ENCODE data around the gene VPREB3.

Gene VPREB3

DNA sequence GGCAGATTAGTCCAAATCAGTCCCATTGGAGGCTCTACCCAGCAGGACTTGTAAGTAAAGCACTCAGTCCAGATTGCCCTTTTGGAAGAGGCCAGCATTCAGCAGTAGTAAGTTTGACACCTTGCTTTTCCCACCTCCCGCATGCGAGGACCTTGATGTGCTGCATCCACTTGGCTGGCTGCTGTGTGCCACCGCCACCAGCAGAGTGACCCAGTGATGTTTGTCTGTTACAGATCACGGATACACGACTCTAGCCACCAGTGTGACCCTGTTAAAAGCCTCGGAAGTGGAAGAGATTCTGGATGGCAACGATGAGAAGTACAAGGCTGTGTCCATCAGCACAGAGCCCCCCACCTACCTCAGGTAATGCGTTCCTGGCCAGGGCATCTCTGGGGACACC is 39.1 kb upstream of the VPREB3 start:
- DNase-seq (ENCODE audit: low read depth) = no peak
- TF ChIP-seq, protein P1, sequence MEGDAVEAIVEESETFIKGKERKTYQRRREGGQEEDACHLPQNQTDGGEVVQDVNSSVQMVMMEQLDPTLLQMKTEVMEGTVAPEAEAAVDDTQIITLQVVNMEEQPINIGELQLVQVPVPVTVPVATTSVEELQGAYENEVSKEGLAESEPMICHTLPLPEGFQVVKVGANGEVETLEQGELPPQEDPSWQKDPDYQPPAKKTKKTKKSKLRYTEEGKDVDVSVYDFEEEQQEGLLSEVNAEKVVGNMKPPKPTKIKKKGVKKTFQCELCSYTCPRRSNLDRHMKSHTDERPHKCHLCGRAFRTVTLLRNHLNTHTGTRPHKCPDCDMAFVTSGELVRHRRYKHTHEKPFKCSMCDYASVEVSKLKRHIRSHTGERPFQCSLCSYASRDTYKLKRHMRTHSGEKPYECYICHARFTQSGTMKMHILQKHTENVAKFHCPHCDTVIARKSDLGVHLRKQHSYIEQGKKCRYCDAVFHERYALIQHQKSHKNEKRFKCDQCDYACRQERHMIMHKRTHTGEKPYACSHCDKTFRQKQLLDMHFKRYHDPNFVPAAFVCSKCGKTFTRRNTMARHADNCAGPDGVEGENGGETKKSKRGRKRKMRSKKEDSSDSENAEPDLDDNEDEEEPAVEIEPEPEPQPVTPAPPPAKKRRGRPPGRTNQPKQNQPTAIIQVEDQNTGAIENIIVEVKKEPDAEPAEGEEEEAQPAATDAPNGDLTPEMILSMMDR (conservative IDR thresholded peaks at IDR 0.05; ENCODE audit: low read length) = no peak
- no peak overlapping the region for H3K4me3 ChIP-seq (ENCODE audit: low read length)

DNA sequence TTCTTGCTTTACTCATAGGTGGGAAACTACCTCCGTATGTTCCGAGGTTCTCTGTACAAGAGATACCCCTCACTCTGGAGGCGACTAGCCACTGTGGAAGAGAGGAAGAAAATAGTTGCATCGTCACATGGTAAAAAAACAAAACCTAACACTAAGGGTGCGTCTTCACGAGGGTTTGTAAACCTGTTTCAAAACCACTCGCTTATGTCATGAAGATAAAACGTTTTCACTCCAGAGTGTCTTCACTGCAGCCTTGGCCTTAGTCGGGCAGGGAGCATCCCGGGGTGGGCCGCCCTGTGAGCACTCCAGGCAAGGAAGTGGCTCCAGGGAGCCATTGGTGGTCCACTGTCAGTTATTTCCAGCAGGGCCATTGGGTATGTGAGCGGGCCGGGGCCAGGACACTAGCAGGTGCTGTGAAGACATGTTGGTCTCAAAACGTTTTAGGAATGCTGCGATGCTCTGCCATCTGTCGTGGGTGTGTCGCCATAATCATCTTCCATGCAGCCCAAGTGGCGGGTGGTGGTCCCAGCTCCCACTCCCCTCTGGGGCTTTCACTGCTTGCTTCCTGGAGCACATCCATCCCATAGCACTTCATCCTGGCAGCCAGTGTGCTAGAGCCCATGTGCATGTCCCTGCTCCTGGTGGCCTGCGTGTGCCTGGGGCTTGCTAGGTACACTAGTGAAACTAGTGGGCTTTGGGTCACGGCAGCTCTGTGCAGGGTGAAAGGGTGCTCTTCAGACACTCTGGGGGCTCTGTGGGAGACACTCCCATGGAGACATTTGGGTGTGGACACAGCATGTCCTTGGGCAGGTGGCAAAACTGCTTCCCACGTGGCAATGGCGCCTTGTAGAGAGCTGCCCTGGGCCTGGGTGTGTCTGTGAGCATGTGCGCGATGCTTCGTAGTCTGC is 37.8 kb upstream of the VPREB3 start:
- no peak overlapping the region for H3K4me3 ChIP-seq (ENCODE audit: low read length)
- DNase-seq (ENCODE audit: low read depth) = no peak
- TF ChIP-seq, protein P1 (conservative IDR thresholded peaks at IDR 0.05; ENCODE audit: low read length) = no peak

DNA sequence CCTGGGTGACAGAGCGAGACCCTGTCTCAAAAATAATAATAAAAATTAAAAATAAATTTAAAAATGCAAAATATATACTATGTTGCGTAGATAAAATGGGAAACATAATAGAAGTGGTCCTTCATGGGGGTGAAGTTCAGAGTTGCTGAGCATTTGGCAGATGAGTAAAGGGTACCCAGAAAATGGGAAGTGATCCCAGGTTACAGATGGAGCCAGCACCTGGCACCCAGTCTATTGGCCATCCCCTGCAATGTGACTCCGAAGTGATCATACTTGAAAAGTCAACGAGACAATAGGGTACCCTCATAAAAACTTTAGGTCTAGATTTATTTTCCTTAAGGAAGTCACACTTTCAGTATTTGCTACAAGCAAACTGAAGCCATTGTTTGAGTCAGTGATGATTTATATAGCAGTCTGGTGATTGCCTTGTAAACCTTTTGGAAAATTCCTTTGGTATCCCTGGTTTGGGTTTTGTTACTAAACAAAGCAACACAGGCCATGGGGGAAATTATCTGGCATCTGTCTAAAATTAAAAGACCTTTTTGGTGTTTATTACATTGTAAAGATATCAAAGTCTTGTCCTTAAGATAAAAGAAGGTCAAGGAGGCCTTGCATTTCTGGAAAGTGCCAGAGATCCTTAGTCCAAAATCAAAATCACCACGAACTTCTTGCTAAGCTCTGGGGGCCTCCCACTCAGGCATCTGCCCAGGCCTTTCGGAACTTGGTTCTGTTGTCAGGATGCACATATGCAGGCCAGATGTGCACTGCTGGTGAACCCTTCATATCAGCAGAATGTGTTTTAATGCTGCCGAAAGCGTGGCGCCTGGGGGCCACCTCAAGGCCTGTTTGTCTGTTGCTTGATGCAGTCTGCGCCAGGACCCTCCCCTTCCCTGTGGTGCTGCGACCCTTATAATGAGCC is 36.9 kb upstream of the VPREB3 start:
- DNase-seq (ENCODE audit: low read depth) = peak; percentile 88
- H3K4me3 ChIP-seq (ENCODE audit: low read length) = no peak overlapping the region
- TF ChIP-seq, protein P1 (conservative IDR thresholded peaks at IDR 0.05; ENCODE audit: low read length) = no peak

DNA sequence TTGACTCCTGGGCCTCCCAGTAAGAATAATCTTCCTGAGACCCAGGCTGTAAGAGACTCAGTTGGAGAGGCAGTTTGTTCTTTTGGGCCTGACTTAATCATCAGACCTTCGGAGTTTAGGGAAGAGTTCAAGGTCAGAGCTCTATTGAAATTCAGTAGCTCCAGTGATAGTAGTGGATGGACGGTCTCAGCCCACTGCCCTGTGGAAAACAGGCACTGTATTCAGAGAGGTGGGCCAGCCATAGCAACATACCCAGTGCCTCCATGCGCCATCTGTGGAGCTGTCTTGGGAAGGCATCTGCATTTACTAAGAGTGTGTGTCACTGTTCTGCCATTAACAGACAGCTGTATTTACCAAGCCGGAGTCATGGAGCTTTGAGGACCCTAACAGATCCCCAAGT is 35.4 kb upstream of the VPREB3 start:
- DNase-seq (ENCODE audit: low read depth) = no peak
- TF ChIP-seq, protein P1 (conservative IDR thresholded peaks at IDR 0.05; ENCODE audit: low read length) = no peak
- no peak overlapping the region for H3K4me3 ChIP-seq (ENCODE audit: low read length)

DNA sequence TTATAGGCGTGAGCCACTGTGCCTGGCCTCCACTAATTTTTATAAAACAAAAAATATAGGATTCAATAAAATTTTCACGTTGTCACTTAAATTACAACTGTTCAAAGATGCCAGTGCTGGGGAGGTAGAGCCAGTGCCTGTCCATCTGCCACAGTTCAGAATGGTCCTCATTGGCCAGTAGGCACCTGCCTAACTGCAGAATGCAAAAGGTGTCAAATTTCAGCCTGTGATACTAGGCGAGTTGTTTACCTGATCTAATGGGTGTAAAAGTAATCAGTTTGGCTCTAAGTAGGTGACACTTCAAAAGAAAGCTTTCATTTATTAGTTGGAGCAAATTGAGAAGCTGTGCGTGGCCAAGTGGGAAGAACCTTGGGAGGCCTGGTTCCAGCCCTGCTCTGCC is 34.9 kb upstream of the VPREB3 start:
- DNase-seq (ENCODE audit: low read depth) = no peak
- no peak overlapping the region for H3K4me3 ChIP-seq (ENCODE audit: low read length)

DNA sequence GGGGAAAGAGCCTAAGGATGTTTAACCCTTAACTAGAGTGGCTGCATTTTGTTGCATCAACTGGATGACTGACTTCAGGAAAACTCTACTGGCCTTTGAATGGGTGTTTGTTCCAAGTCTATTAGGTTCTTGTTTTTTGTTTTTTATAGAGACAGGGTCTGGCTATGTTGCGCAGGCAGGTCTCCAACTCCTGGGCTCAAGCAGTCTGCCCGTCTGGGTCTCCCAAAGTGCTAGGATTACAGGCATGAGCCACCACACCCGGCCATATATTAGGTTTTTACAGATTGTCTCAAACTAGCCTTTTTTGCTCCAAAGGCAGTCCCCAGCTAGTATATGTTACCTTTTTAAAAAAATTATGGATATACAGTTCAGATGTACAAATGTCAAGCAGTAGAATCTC is 33.7 kb upstream of the VPREB3 start:
- no peak for DNase-seq (ENCODE audit: low read depth)
- H3K4me3 ChIP-seq (ENCODE audit: low read length) = peak overlapping the region; percentile 85

More for the DNA sequence above, 34.9 kb upstream of the VPREB3 start:
- TF ChIP-seq, protein P1 (conservative IDR thresholded peaks at IDR 0.05; ENCODE audit: low read length) = no peak

More for the DNA sequence above, 33.7 kb upstream of the VPREB3 start:
- TF ChIP-seq, protein P1 (conservative IDR thresholded peaks at IDR 0.05; ENCODE audit: low read length) = no peak

Data from AG10803 (cell line).